Neural cell (in vitro differentiated cells): ENCODE data around the gene ARHGEF7. TPM values are rescaled to one million over a fixed set of nuclear protein-coding genes. Genes with fewer than 3 reads are reported as not detected.

Experiments used
- H2AFZ ChIP-seq: fragments of 200-600, 300-800 bp; sonication (generic), shearing (Covaris generic); 2 replicates; pipeline ENCODE4 v1.6.0; 2014; ENCODE audit warnings: low read depth, mild to moderate bottlenecking, antibody characterized with exemption, low read length, moderate library complexity
- H3F3A ChIP-seq: fragments of 200-600 bp; shearing (Covaris generic); 2 replicates; pipeline ENCODE4 v1.6.1; 2016; ENCODE audit warnings: mild to moderate bottlenecking, moderate library complexity, mixed read lengths, antibody characterized with exemption, low read length; ENCODE audit not compliant: insufficient read depth, poor library complexity, severe bottlenecking
- H3K27ac ChIP-seq: fragments of 200-600, 300-800 bp; sonication (generic), shearing (Covaris generic); 2 replicates; pipeline ENCODE4 v1.5.1; 2014; ENCODE audit warnings: mild to moderate bottlenecking, low read length, moderate library complexity
- H3K27me3 ChIP-seq: fragments of 300-800, 200-600 bp; sonication (generic), shearing (Covaris generic); 2 replicates; pipeline ENCODE4 v1.6.0; 2014; ENCODE audit warnings: mild to moderate bottlenecking, low read depth, low read length, moderate library complexity; ENCODE audit not compliant: insufficient read depth
- H3K36me3 ChIP-seq: fragments of 300-800, 200-600 bp; sonication (generic), shearing (Covaris generic); 2 replicates; pipeline ENCODE4 v1.5.1; 2014; ENCODE audit warnings: mild to moderate bottlenecking, antibody characterized with exemption, low read length, moderate library complexity; ENCODE audit not compliant: insufficient read depth
- H3K4me2 ChIP-seq: fragments of 300-800, 200-600 bp; sonication (generic), shearing (Covaris generic); 2 replicates; pipeline ENCODE4 v1.6.0; 2014; ENCODE audit warnings: mild to moderate bottlenecking, low read length
- H3K4me3 ChIP-seq: fragments of 300-800, 200-600 bp; sonication (generic), shearing (Covaris generic); 2 replicates; pipeline ENCODE4 v1.5.1; 2014; ENCODE audit warnings: mild to moderate bottlenecking, low read length, moderate library complexity
- H3K79me2 ChIP-seq: fragments of 200-600 bp; shearing (Covaris generic); replicated peaks from 2 replicates; pipeline ENCODE4 v1.6.0; 2014; ENCODE audit warnings: mild to moderate bottlenecking, low read length, moderate library complexity; ENCODE audit not compliant: insufficient read depth
- H3K9ac ChIP-seq: fragments of 300-800, 200-600 bp; sonication (generic), shearing (Covaris generic); 2 replicates; pipeline ENCODE4 v1.6.1; 2016; ENCODE audit warnings: mild to moderate bottlenecking, low read length, mixed read lengths
- H3K9me2 ChIP-seq: fragments of 200-600 bp; shearing (Covaris generic); 2 replicates; pipeline ENCODE4 v1.6.1; 2016; ENCODE audit warnings: mild to moderate bottlenecking, low read length, mixed read lengths; ENCODE audit not compliant: insufficient read depth
- H3K9me3 ChIP-seq: fragments of 200-600, 300-800 bp; sonication (generic), shearing (Covaris generic); 2 replicates; pipeline ENCODE4 v1.6.1; 2016; ENCODE audit warnings: mild to moderate bottlenecking, mixed run types, low read length, moderate library complexity, mixed read lengths
- H4K20me1 ChIP-seq: fragments of 200-600 bp; shearing (Covaris generic); 2 replicates; pipeline ENCODE4 v1.6.1; 2016; ENCODE audit warnings: mild to moderate bottlenecking, mixed run types; ENCODE audit not compliant: insufficient read depth
- EP300 ChIP-seq: fragments of 450-650 bp; conservative IDR thresholded peaks from 2 replicates; pipeline ENCODE4 v1.6.1; 2014; ENCODE audit warnings: antibody characterized with exemption, mild to moderate bottlenecking, moderate library complexity; ENCODE audit not compliant: poor library complexity, severe bottlenecking
- EZH2 ChIP-seq: fragments of 200-600, 300-800 bp; shearing (Covaris generic), sonication (generic); IDR thresholded peaks from 2 replicates; pipeline ENCODE4 v1.6.1; 2014; ENCODE audit warnings: antibody characterized with exemption, low read length, borderline replicate concordance, mild to moderate bottlenecking; ENCODE audit not compliant: insufficient read depth, poor library complexity, severe bottlenecking
- MXI1 ChIP-seq: fragments of 450-650 bp; conservative IDR thresholded peaks from 2 replicates; pipeline ENCODE4 v1.6.1; 2014; ENCODE audit warnings: antibody characterized with exemption, mild to moderate bottlenecking; ENCODE audit not compliant: poor library complexity, severe bottlenecking
- POLR2AphosphoS5 ChIP-seq: IDR thresholded peaks from 2 replicates; pipeline ENCODE4 v1.6.1; 2012
- RAD21 ChIP-seq: fragments of 450-650 bp; conservative IDR thresholded peaks from 2 replicates; pipeline ENCODE4 v1.6.1; 2014; ENCODE audit warnings: antibody characterized with exemption, mild to moderate bottlenecking, moderate library complexity
- REST ChIP-seq: IDR thresholded peaks from 2 replicates; pipeline ENCODE4 v1.6.1; 2012; ENCODE audit warnings: borderline replicate concordance
- SMC3 ChIP-seq: fragments of 450-650 bp; conservative IDR thresholded peaks from 2 replicates; pipeline ENCODE4 v1.6.1; 2014; ENCODE audit warnings: antibody characterized with exemption, mild to moderate bottlenecking, moderate library complexity; ENCODE audit not compliant: poor library complexity
- TAF1 ChIP-seq: IDR thresholded peaks from 2 replicates; pipeline ENCODE4 v1.6.1; 2012; ENCODE audit warnings: low read depth
- polyA plus RNA-seq: library from polyadenylated mRNA; depleted of rRNA; stranded (reverse); fragments of >200 nt; gene quantifications from 2 replicates; pipeline ENCODE4 v1.2.3, GENCODE V29; 2014
- TF ChIP-seq, protein P1 (sequence below): fragments of 450-650 bp; IDR thresholded peaks from 2 replicates; pipeline ENCODE4 v1.5.1; 2014; ENCODE audit warnings: antibody characterized with exemption, mild to moderate bottlenecking, moderate library complexity; ENCODE audit not compliant: poor library complexity, severe bottlenecking

The ARHGEF7 gene
- polyA plus RNA-seq, 1 donor from 2014 or later = 155 TPM

- H3K4me3 ChIP-seq = no peak overlapping the region
- TF ChIP-seq POLR2AphosphoS5 (no peak), TAF1 (no peak), RAD21 (no peak), MXI1 (no peak), EZH2 (no peak), EP300 (no peak), SMC3 (no peak), REST (no peak)
- TF ChIP-seq, protein P1, sequence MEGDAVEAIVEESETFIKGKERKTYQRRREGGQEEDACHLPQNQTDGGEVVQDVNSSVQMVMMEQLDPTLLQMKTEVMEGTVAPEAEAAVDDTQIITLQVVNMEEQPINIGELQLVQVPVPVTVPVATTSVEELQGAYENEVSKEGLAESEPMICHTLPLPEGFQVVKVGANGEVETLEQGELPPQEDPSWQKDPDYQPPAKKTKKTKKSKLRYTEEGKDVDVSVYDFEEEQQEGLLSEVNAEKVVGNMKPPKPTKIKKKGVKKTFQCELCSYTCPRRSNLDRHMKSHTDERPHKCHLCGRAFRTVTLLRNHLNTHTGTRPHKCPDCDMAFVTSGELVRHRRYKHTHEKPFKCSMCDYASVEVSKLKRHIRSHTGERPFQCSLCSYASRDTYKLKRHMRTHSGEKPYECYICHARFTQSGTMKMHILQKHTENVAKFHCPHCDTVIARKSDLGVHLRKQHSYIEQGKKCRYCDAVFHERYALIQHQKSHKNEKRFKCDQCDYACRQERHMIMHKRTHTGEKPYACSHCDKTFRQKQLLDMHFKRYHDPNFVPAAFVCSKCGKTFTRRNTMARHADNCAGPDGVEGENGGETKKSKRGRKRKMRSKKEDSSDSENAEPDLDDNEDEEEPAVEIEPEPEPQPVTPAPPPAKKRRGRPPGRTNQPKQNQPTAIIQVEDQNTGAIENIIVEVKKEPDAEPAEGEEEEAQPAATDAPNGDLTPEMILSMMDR = no peak
- no peak overlapping the region for H3K4me2 ChIP-seq
- no peaks in the 10 kb centered on the region for H3K9me3 ChIP-seq
- no peaks in the 10 kb centered on the region for H3F3A ChIP-seq
- peaks cover 10% of the 10 kb centered on the region for H3K79me2 ChIP-seq
- H4K20me1 ChIP-seq = no peaks in the 10 kb centered on the region
- H3K36me3 ChIP-seq = peaks cover 6% of the 10 kb centered on the region
- no peaks in the 10 kb centered on the region for H3K9me2 ChIP-seq
- H3K9ac ChIP-seq = no peak overlapping the region
- H2AFZ ChIP-seq = no peak overlapping the region
- no peak overlapping the region for H3K27ac ChIP-seq
- no peaks in the 10 kb centered on the region for H3K27me3 ChIP-seq
Measured at GRCh38 chr13:111251646-111252445, 136.7 kb downstream of the ARHGEF7 start.

- no peak overlapping the region for H3K9ac ChIP-seq
- H2AFZ ChIP-seq = no peak overlapping the region
- no peak overlapping the region for H3K4me2 ChIP-seq
- H3K36me3 ChIP-seq = peaks cover 6% of the 10 kb centered on the region
- no peak overlapping the region for H3K4me3 ChIP-seq
- H3K27ac ChIP-seq = no peak overlapping the region
- peaks cover 8% of the 10 kb centered on the region for H3K79me2 ChIP-seq
- TF ChIP-seq MXI1 (no peak), EZH2 (no peak), REST (no peak), SMC3 (no peak), POLR2AphosphoS5 (no peak), TAF1 (no peak), RAD21 (no peak), EP300 (no peak)
- TF ChIP-seq, protein P1 = no peak
- H3K27me3 ChIP-seq = no peaks in the 10 kb centered on the region
- H3K9me3 ChIP-seq = no peaks in the 10 kb centered on the region
- no peaks in the 10 kb centered on the region for H3F3A ChIP-seq
- H4K20me1 ChIP-seq = no peaks in the 10 kb centered on the region
- no peaks in the 10 kb centered on the region for H3K9me2 ChIP-seq
Measured at GRCh38 chr13:111252446-111253364, 137.6 kb downstream of the ARHGEF7 start.
